ENCODE measurements around the gene EMC7.

EMC7 gene

GRCh38 chr15:34084086-34084485, 17.6 kb downstream of the EMC7 start:
- H3K4me1 ChIP-seq (ENCODE audit: insufficient read depth, low read length), result no peaks in the 10 kb centered on the region
- H3K27me3 ChIP-seq (ENCODE audit: insufficient read depth, low read length), result no peaks in the 10 kb centered on the region
- no peak overlapping the region for H3K4me3 ChIP-seq (ENCODE audit: low read length)
- no peak overlapping the region for H3K9ac ChIP-seq (ENCODE audit: low read depth, low read length)
- 93% methylated on average over 7 of the region's 7 CpGs for WGBS
- peaks cover 48% of the 10 kb centered on the region for H3K36me3 ChIP-seq (ENCODE audit: insufficient read depth, low read length)
- no peaks in the 10 kb centered on the region for H3K9me3 ChIP-seq (ENCODE audit: insufficient read depth, low read depth, low read length)
- H3K27ac ChIP-seq (ENCODE audit: low read depth, low read length), result no peak overlapping the region

DNA sequence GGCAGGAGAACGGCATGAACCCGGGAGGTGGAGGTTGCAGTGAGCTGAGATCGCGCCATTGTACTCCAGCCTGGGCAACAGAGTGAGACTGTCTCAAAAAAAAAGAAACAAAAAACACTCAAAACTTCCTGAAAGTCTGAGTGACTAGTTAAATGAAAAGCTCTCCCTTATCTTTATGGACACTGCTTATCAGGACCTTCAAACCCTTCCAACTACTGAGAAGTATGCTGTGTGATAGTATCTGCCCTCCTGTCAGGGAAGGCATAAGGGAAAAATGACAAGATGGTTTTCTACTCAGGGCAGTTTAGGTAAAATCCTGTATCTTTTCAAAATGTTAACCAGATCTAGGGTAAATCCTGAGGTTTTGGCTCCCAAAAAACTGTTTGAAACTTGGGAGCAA, 21.8 kb downstream of the EMC7 start:
- WGBS, result 98% methylated on average over 4 of the region's 4 CpGs
- Histone ChIP-seq H3K9me3 (ENCODE audit: insufficient read depth, low read depth, low read length) (no peaks in the 10 kb centered on the region), H3K9ac (ENCODE audit: low read depth, low read length) (no peak overlapping the region), H3K4me3 (ENCODE audit: low read length) (no peak overlapping the region), H3K4me1 (ENCODE audit: insufficient read depth, low read length) (no peaks in the 10 kb centered on the region), H3K27ac (ENCODE audit: low read depth, low read length) (no peak overlapping the region), H3K27me3 (ENCODE audit: insufficient read depth, low read length) (no peaks in the 10 kb centered on the region), H3K36me3 (ENCODE audit: insufficient read depth, low read length) (peaks cover 16% of the 10 kb centered on the region)

- Histone ChIP-seq H3K4me3 (ENCODE audit: low read length) (no peak overlapping the region), H3K27me3 (ENCODE audit: insufficient read depth, low read length) (no peaks in the 10 kb centered on the region), H3K9ac (ENCODE audit: low read depth, low read length) (no peak overlapping the region), H3K4me1 (ENCODE audit: insufficient read depth, low read length) (no peaks in the 10 kb centered on the region), H3K9me3 (ENCODE audit: insufficient read depth, low read depth, low read length) (no peaks in the 10 kb centered on the region), H3K27ac (ENCODE audit: low read depth, low read length) (no peak overlapping the region), H3K36me3 (ENCODE audit: insufficient read depth, low read length) (peaks cover 8% of the 10 kb centered on the region)
- WGBS, result 89% methylated on average over 3 of the region's 3 CpGs
Observed at GRCh38 chr15:34078900-34079299, 22.8 kb downstream of the EMC7 start.

- 92% methylated on average over 4 of the region's 4 CpGs for WGBS
Observed at GRCh38 chr15:34076785-34077184, 24.9 kb downstream of the EMC7 start.

GRCh38 chr15:34070003-34070402, 31.7 kb downstream of the EMC7 start:
- Histone ChIP-seq H3K36me3 (ENCODE audit: insufficient read depth, low read length) (no peaks in the 10 kb centered on the region), H3K4me1 (ENCODE audit: insufficient read depth, low read length) (no peaks in the 10 kb centered on the region), H3K9ac (ENCODE audit: low read depth, low read length) (no peak overlapping the region), H3K4me3 (ENCODE audit: low read length) (no peak overlapping the region), H3K27me3 (ENCODE audit: insufficient read depth, low read length) (no peaks in the 10 kb centered on the region), H3K27ac (ENCODE audit: low read depth, low read length) (no peak overlapping the region), H3K9me3 (ENCODE audit: insufficient read depth, low read depth, low read length) (no peaks in the 10 kb centered on the region)
- WGBS, result 80% methylated on average over 5 of the region's 6 CpGs

More at GRCh38 chr15:34076785-34077184, 24.9 kb downstream of the EMC7 start:
- no peak overlapping the region for H3K27ac ChIP-seq (ENCODE audit: low read depth, low read length)
- H3K36me3 ChIP-seq (ENCODE audit: insufficient read depth, low read length), result no peaks in the 10 kb centered on the region
- no peak overlapping the region for H3K4me3 ChIP-seq (ENCODE audit: low read length)
- H3K4me1 ChIP-seq (ENCODE audit: insufficient read depth, low read length), result no peaks in the 10 kb centered on the region
- no peak overlapping the region for H3K9ac ChIP-seq (ENCODE audit: low read depth, low read length)
- H3K27me3 ChIP-seq (ENCODE audit: insufficient read depth, low read length), result no peaks in the 10 kb centered on the region
- no peaks in the 10 kb centered on the region for H3K9me3 ChIP-seq (ENCODE audit: insufficient read depth, low read depth, low read length)

GRCh38 chr15:34065941-34066340, 35.7 kb downstream of the EMC7 start:
- Histone ChIP-seq H3K9me3 (ENCODE audit: insufficient read depth, low read depth, low read length) (no peaks in the 10 kb centered on the region), H3K4me3 (ENCODE audit: low read length) (no peak overlapping the region), H3K27me3 (ENCODE audit: insufficient read depth, low read length) (no peaks in the 10 kb centered on the region), H3K9ac (ENCODE audit: low read depth, low read length) (no peak overlapping the region), H3K4me1 (ENCODE audit: insufficient read depth, low read length) (no peaks in the 10 kb centered on the region), H3K36me3 (ENCODE audit: insufficient read depth, low read length) (no peaks in the 10 kb centered on the region), H3K27ac (ENCODE audit: low read depth, low read length) (no peak overlapping the region)
- WGBS, result 90% methylated on average over 8 of the region's 8 CpGs

GRCh38 chr15:34065261-34065660, 36.4 kb downstream of the EMC7 start:
- H3K27ac ChIP-seq (ENCODE audit: low read depth, low read length), result no peak overlapping the region

GRCh38 chr15:34064438-34064837, 37.2 kb downstream of the EMC7 start:
- H3K4me3 ChIP-seq (ENCODE audit: low read length), result no peak overlapping the region
- 0% methylated on average over 1 of the region's 1 CpG for WGBS
- H3K9me3 ChIP-seq (ENCODE audit: insufficient read depth, low read depth, low read length), result no peaks in the 10 kb centered on the region
- no peaks in the 10 kb centered on the region for H3K4me1 ChIP-seq (ENCODE audit: insufficient read depth, low read length)
- H3K27me3 ChIP-seq (ENCODE audit: insufficient read depth, low read length), result no peaks in the 10 kb centered on the region
- no peak overlapping the region for H3K9ac ChIP-seq (ENCODE audit: low read depth, low read length)
- H3K27ac ChIP-seq (ENCODE audit: low read depth, low read length), result no peak overlapping the region
- H3K36me3 ChIP-seq (ENCODE audit: insufficient read depth, low read length), result no peaks in the 10 kb centered on the region

More at GRCh38 chr15:34065261-34065660, 36.4 kb downstream of the EMC7 start:
- 100% methylated on average over 2 of the region's 3 CpGs for WGBS
- H3K27me3 ChIP-seq (ENCODE audit: insufficient read depth, low read length), result no peaks in the 10 kb centered on the region
- no peak overlapping the region for H3K4me3 ChIP-seq (ENCODE audit: low read length)
- no peaks in the 10 kb centered on the region for H3K4me1 ChIP-seq (ENCODE audit: insufficient read depth, low read length)
- no peaks in the 10 kb centered on the region for H3K9me3 ChIP-seq (ENCODE audit: insufficient read depth, low read depth, low read length)
- H3K36me3 ChIP-seq (ENCODE audit: insufficient read depth, low read length), result no peaks in the 10 kb centered on the region
- H3K9ac ChIP-seq (ENCODE audit: low read depth, low read length), result no peak overlapping the region

DNA sequence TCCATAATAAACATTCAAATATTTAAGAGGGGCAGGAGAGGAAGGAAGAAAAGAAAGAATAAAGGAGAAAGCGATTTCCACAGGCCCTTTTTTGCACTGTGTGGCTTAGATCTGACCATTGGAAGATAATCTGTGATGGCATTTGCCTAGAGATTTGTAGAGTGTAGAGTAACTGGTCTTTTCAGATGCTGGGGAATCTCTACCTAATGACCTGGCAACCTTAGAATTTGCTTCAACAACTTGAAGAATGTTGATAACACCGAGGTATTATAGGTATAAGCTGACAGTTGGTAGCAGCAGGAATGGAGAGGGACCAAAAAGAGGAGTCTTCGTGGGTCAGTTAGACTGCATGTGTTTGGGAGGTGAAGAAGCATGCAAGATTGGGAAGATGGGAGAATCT, 41.7 kb downstream of the EMC7 start:
- Histone ChIP-seq H3K36me3 (ENCODE audit: insufficient read depth, low read length) (no peaks in the 10 kb centered on the region), H3K9ac (ENCODE audit: low read depth, low read length) (no peak overlapping the region), H3K27ac (ENCODE audit: low read depth, low read length) (no peak overlapping the region), H3K9me3 (ENCODE audit: insufficient read depth, low read depth, low read length) (no peaks in the 10 kb centered on the region), H3K4me1 (ENCODE audit: insufficient read depth, low read length) (0 out of 2 replicates have a peak, but pooled peaks cover 3% of the 10 kb centered on the region), H3K4me3 (ENCODE audit: low read length) (no peak overlapping the region), H3K27me3 (ENCODE audit: insufficient read depth, low read length) (no peaks in the 10 kb centered on the region)
- WGBS, result 84% methylated on average over 3 of the region's 3 CpGs

DNA sequence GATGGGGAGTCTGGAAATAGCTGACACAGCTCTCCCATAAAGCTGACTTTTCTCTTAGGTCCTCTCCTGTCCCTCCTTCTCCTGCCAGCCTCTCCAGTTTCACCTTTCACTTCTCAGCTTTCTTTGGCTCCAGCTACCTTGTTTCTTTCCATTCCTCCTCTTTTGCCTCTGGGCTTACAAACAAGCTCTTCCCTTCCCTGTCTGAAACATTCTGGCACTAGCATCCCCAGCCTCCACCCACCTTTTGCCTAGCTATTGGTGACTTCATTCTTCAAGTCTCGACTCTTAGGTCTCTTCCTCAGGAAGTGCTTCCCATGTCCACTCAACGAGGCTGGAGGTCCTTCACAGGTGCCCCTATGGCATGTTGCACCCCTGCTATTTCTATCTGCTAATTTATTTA, 42.2 kb downstream of the EMC7 start:
- 0 out of 2 replicates have a peak, but pooled peaks cover 3% of the 10 kb centered on the region for H3K4me1 ChIP-seq (ENCODE audit: insufficient read depth, low read length)
- H3K36me3 ChIP-seq (ENCODE audit: insufficient read depth, low read length), result no peaks in the 10 kb centered on the region
- H3K9me3 ChIP-seq (ENCODE audit: insufficient read depth, low read depth, low read length), result no peaks in the 10 kb centered on the region
- no peaks in the 10 kb centered on the region for H3K27me3 ChIP-seq (ENCODE audit: insufficient read depth, low read length)
- no peak overlapping the region for H3K4me3 ChIP-seq (ENCODE audit: low read length)
- no peak overlapping the region for H3K27ac ChIP-seq (ENCODE audit: low read depth, low read length)
- 78% methylated on average over 2 of the region's 2 CpGs for WGBS
- H3K9ac ChIP-seq (ENCODE audit: low read depth, low read length), result no peak overlapping the region

DNA sequence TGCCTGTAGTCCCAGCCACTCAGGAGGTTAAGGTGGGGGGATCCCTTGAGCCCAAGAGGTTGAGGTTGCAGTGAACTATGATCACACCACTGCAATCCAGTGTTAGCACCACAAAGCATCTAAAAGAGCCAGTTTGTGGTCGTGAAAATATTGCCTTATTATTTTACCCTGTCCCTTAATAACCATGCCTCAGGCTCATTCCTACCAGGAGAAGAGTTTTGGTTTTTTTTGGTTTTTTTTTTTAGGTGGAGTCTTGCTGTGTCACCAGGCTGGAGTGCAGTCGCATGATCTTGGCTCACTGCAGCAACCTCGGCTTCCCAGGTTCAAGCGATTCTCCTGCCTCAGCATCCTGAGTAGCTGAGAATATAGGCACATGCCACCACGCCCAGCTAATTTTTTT, 44.8 kb downstream of the EMC7 start:
- WGBS, result 93% methylated on average over 5 of the region's 5 CpGs
- no peak overlapping the region for H3K27ac ChIP-seq (ENCODE audit: low read depth, low read length)
- no peak overlapping the region for H3K4me3 ChIP-seq (ENCODE audit: low read length)
- H3K9ac ChIP-seq (ENCODE audit: low read depth, low read length), result no peak overlapping the region
- H3K27me3 ChIP-seq (ENCODE audit: insufficient read depth, low read length), result no peaks in the 10 kb centered on the region
- 0 out of 2 replicates have a peak, but pooled peaks cover 3% of the 10 kb centered on the region for H3K4me1 ChIP-seq (ENCODE audit: insufficient read depth, low read length)
- H3K9me3 ChIP-seq (ENCODE audit: insufficient read depth, low read depth, low read length), result no peaks in the 10 kb centered on the region
- H3K36me3 ChIP-seq (ENCODE audit: insufficient read depth, low read length), result no peaks in the 10 kb centered on the region

- Histone ChIP-seq H3K36me3 (ENCODE audit: insufficient read depth, low read length) (no peaks in the 10 kb centered on the region), H3K9me3 (ENCODE audit: insufficient read depth, low read depth, low read length) (no peaks in the 10 kb centered on the region), H3K27me3 (ENCODE audit: insufficient read depth, low read length) (no peaks in the 10 kb centered on the region), H3K27ac (ENCODE audit: low read depth, low read length) (no peak overlapping the region), H3K4me3 (ENCODE audit: low read length) (no peak overlapping the region), H3K9ac (ENCODE audit: low read depth, low read length) (no peak overlapping the region), H3K4me1 (ENCODE audit: insufficient read depth, low read length) (0 out of 2 replicates have a peak, but pooled peaks cover 3% of the 10 kb centered on the region)
- 89% methylated on average over 2 of the region's 3 CpGs for WGBS
Observed at GRCh38 chr15:34055868-34056595, 45.6 kb downstream of the EMC7 start.
